Measurements from ENCODE around the gene YPEL1. TPM values are rescaled to one million over a fixed set of nuclear protein-coding genes. Genes with fewer than 3 reads are reported as not detected.
"Not testable (repeated sequence)": the region's sequence is repeated elsewhere in the genome, so short reads cannot be mapped to it uniquely, and the experiment has no call there.

YPEL1 gene
- total RNA-seq, 1 donor from 2014 or later = 30.5 TPM

DNA sequence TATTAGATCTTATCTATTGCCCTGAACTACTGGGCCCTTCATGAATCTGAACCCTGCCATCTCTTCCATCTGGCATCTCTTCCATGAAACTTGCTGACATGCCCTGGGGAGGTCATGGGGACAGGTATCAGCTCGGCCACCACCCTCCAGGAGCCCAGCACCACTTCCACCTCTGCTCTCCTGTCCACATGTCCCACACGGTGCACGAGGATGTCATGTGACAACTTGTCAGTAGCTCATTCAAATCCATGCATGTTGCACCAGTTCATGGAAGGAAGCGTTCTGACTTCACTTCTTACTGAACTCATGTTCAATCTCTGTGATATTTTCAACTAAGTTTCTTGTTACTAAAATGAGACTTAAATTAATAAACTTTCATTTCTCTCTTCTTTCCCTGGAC is 16.6 kb downstream of the YPEL1 start:
- H3K27me3 Mint-ChIP-seq = no peaks in the 10 kb centered on the region
- no peak for DNase-seq (ENCODE audit: low spot score, unreplicated experiment)
- peaks cover 2% of the 10 kb centered on the region for H3K36me3 Mint-ChIP-seq (ENCODE audit: insufficient read depth)
- H3K4me1 Mint-ChIP-seq (ENCODE audit: low read depth) = peaks cover 6% of the 10 kb centered on the region
- no peak overlapping the region for H3K4me3 Mint-ChIP-seq (ENCODE audit: low read depth)
- H3K9me3 Mint-ChIP-seq (ENCODE audit: low read depth) = no peaks in the 10 kb centered on the region
- H3K27ac Mint-ChIP-seq = peak overlapping the region; percentile 21
- TF ChIP-seq, protein P1, sequence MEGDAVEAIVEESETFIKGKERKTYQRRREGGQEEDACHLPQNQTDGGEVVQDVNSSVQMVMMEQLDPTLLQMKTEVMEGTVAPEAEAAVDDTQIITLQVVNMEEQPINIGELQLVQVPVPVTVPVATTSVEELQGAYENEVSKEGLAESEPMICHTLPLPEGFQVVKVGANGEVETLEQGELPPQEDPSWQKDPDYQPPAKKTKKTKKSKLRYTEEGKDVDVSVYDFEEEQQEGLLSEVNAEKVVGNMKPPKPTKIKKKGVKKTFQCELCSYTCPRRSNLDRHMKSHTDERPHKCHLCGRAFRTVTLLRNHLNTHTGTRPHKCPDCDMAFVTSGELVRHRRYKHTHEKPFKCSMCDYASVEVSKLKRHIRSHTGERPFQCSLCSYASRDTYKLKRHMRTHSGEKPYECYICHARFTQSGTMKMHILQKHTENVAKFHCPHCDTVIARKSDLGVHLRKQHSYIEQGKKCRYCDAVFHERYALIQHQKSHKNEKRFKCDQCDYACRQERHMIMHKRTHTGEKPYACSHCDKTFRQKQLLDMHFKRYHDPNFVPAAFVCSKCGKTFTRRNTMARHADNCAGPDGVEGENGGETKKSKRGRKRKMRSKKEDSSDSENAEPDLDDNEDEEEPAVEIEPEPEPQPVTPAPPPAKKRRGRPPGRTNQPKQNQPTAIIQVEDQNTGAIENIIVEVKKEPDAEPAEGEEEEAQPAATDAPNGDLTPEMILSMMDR (IDR thresholded peaks at IDR 0.05; ENCODE audit: unreplicated experiment) = no peak

DNA sequence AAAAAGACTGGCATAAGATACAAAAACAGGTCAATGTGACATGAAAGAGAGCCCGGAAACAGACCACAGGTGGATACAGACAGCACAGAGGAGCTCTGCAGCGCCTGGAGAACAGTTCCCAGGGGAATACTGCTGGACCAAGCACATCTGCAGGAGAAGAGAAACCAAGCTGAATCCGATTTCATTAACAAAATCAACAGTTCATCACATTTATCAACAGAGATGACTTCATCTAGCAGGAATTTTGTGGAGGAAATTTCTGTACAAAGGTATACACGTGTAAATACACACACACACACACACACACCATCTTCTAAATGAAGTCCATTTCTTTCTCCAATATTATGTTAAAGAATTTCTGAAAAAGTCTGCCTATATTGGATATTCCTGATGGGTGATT is 17.1 kb downstream of the YPEL1 start:
- Mint-ChIP-seq H3K27ac (no peak overlapping the region), H3K36me3 (ENCODE audit: insufficient read depth) (no peaks in the 10 kb centered on the region), H3K4me3 (ENCODE audit: low read depth) (no peak overlapping the region), H3K4me1 (ENCODE audit: low read depth) (peaks cover 6% of the 10 kb centered on the region), H3K27me3 (no peaks in the 10 kb centered on the region), H3K9me3 (ENCODE audit: low read depth) (no peaks in the 10 kb centered on the region)
- DNase-seq (ENCODE audit: low spot score, unreplicated experiment) = no peak
- TF ChIP-seq, protein P1 (IDR thresholded peaks at IDR 0.05; ENCODE audit: unreplicated experiment) = no peak

DNA sequence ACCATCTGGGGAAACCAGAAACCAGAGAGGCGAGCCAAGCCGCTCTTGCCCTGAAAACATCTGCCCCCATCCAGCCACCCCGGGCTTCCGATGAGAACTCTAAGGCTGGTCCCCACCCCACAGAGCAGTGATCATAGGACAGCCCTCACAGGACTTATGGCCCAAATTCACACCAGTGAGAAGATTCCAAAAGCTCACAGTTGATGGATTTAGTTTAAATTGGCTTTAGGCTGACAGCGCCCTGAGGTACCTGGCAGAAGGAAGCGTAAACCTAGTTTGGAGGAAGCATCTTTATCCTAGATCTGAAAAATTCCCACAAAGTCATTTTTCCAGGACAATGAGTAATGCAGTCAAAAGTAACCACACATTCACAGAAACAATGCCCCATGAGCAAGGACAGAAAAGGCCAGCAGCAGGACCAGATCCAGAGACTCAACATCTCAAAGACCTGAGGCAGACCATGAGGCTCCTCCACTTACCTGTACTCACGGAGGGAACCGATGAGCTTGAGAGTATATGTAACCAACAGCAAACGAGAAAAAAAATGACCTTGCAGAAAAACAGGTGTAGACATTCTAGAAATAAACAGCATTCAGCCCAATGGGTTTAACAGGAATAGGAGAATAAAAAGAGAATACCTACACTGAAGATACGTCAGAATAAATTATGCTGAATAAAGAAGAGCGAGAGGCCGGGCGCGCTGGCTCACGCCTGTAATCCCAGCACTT is 19.0 kb downstream of the YPEL1 start:
- H3K27ac Mint-ChIP-seq = peak overlapping the region; percentile 29
- H3K36me3 Mint-ChIP-seq (ENCODE audit: insufficient read depth); H3K9me3 Mint-ChIP-seq (ENCODE audit: low read depth); H3K27me3 Mint-ChIP-seq; H3K4me3 Mint-ChIP-seq (ENCODE audit: low read depth); H3K4me1 Mint-ChIP-seq (ENCODE audit: low read depth); DNase-seq (ENCODE audit: low spot score, unreplicated experiment): not testable (repeated sequence)

DNA sequence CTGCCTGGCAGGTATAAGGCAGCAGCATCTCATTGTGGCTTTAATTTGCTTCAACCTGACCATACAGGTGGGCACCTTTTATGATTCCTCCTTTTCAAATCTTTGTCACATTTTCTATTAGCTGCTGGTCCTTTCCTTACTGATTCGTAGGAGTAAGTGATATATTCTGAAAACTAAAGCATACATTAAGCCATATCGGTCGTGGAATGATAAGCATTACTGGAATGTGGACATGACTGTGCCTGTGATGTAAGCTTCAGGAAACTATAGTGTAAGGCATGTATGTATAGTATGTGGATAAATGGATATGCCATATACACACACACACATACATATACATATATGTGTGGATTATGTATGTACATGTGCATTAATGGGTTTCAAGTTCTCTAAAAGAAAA is 20.8 kb downstream of the YPEL1 start:
- H3K9me3 Mint-ChIP-seq (ENCODE audit: low read depth) = no peaks in the 10 kb centered on the region
- H3K27ac Mint-ChIP-seq = no peak overlapping the region
- H3K4me1 Mint-ChIP-seq (ENCODE audit: low read depth) = peaks cover 6% of the 10 kb centered on the region
- no peaks in the 10 kb centered on the region for H3K27me3 Mint-ChIP-seq
- no peak overlapping the region for H3K4me3 Mint-ChIP-seq (ENCODE audit: low read depth)
- TF ChIP-seq, protein P1 (IDR thresholded peaks at IDR 0.05; ENCODE audit: unreplicated experiment) = no peak
- H3K36me3 Mint-ChIP-seq (ENCODE audit: insufficient read depth) = peaks cover 7% of the 10 kb centered on the region
- DNase-seq (ENCODE audit: low spot score, unreplicated experiment) = no peak

DNA sequence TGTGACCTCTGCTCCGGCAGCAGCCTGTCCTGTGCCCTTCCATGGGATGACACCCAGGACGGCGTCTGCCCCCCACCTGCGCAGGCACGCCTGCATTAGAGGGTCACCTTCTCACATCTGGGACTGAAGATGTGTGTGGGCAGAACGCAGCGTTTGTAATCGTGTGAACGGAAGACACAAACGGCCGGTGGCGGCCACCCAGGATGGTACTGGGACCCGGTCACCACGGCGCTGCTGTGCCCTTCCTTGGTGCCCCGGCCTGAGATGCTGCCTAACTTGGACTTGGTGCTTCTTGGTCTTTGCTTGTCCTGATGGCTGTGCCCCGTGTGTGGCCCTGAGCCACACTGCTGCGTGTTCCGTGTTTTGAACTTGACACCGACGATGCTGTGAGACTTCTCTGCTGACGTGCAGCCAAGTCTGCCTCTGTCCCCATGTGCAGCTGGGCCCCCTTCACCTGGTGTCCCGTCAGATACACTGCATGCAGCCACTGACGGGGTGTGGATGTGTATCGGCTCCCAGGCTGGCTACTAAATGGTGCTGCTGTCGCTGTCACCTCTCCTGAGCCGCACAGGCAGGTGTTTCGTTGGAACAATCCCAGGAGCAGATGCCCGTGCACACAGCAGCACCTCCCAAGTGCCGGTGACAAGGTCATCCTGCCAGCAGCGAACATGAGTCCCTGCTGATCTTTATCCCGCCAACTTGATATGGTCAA is 21.4 kb downstream of the YPEL1 start:
- Mint-ChIP-seq H3K36me3 (ENCODE audit: insufficient read depth) (peaks cover 9% of the 10 kb centered on the region), H3K27ac (no peak overlapping the region), H3K4me3 (ENCODE audit: low read depth) (no peak overlapping the region), H3K4me1 (ENCODE audit: low read depth) (peaks cover 6% of the 10 kb centered on the region), H3K9me3 (ENCODE audit: low read depth) (no peaks in the 10 kb centered on the region), H3K27me3 (no peaks in the 10 kb centered on the region)
- no peak for DNase-seq (ENCODE audit: low spot score, unreplicated experiment)
- TF ChIP-seq, protein P1 (IDR thresholded peaks at IDR 0.05; ENCODE audit: unreplicated experiment) = no peak

Measured in progenitor cell of endocrine pancreas (in vitro differentiated cells).